ENCODE measurements around the gene GSK3A. TPM values are rescaled to one million over a fixed set of nuclear protein-coding genes. Genes with fewer than 3 reads are reported as not detected.

Gene GSK3A
- total and polyA plus RNA-seq, 9 of the 15 experiments (the other 6 are each of a cell fraction or from before 2014, with no cell fraction given): 0.62 to 90.7 (median 33.3) TPM

DNA sequence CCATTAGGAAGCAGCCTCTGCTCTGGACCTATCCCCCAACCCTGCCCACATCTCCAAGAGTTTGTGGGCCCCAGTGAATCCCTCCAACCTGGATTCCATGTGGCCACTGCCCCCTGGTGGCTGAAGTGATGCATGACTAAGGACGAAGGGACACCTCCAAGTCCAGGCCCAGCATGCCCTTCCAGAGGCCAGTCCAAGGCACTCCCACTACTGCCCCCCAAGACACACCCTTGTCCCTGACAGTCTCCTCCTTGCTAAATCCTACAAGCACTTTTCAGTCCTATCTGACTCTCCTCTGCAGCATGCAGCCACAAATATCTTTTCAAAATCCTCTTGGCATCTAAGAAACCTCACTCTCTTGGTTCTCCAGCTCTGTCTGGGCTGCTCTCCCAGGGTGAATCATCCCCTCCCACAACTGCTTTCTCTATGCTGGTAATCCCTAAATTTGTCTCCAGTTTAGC is 58.0 kb downstream of the GSK3A start (continued):
- TF ChIP-seq, protein P1, sequence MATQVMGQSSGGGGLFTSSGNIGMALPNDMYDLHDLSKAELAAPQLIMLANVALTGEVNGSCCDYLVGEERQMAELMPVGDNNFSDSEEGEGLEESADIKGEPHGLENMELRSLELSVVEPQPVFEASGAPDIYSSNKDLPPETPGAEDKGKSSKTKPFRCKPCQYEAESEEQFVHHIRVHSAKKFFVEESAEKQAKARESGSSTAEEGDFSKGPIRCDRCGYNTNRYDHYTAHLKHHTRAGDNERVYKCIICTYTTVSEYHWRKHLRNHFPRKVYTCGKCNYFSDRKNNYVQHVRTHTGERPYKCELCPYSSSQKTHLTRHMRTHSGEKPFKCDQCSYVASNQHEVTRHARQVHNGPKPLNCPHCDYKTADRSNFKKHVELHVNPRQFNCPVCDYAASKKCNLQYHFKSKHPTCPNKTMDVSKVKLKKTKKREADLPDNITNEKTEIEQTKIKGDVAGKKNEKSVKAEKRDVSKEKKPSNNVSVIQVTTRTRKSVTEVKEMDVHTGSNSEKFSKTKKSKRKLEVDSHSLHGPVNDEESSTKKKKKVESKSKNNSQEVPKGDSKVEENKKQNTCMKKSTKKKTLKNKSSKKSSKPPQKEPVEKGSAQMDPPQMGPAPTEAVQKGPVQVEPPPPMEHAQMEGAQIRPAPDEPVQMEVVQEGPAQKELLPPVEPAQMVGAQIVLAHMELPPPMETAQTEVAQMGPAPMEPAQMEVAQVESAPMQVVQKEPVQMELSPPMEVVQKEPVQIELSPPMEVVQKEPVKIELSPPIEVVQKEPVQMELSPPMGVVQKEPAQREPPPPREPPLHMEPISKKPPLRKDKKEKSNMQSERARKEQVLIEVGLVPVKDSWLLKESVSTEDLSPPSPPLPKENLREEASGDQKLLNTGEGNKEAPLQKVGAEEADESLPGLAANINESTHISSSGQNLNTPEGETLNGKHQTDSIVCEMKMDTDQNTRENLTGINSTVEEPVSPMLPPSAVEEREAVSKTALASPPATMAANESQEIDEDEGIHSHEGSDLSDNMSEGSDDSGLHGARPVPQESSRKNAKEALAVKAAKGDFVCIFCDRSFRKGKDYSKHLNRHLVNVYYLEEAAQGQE (IDR thresholded peaks at IDR 0.05; ENCODE audit: borderline replicate concordance): peak; percentile 71
- TF ChIP-seq, protein P1 (CRISPR knock-in tag; IDR thresholded peaks at IDR 0.05; ENCODE audit: low read depth): no peak
- no peak for TF ChIP-seq THRAP3 (IDR thresholded peaks at IDR 0.05; ENCODE audit: borderline replicate concordance)
- TF ChIP-seq RBM14 (IDR thresholded peaks at IDR 0.05; ENCODE audit: borderline replicate concordance, insufficient read depth, low read depth, low read length): no peak
- no peak for TF ChIP-seq POU5F1 (IDR thresholded peaks at IDR 0.05; ENCODE audit: borderline replicate concordance, low read depth, low read length, partially characterized antibody)
- TF ChIP-seq, protein P2, sequence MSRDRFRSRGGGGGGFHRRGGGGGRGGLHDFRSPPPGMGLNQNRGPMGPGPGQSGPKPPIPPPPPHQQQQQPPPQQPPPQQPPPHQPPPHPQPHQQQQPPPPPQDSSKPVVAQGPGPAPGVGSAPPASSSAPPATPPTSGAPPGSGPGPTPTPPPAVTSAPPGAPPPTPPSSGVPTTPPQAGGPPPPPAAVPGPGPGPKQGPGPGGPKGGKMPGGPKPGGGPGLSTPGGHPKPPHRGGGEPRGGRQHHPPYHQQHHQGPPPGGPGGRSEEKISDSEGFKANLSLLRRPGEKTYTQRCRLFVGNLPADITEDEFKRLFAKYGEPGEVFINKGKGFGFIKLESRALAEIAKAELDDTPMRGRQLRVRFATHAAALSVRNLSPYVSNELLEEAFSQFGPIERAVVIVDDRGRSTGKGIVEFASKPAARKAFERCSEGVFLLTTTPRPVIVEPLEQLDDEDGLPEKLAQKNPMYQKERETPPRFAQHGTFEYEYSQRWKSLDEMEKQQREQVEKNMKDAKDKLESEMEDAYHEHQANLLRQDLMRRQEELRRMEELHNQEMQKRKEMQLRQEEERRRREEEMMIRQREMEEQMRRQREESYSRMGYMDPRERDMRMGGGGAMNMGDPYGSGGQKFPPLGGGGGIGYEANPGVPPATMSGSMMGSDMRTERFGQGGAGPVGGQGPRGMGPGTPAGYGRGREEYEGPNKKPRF (IDR thresholded peaks at IDR 0.05; ENCODE audit: low read depth, low read length): no peak
- peak; percentile 59 for TF ChIP-seq CREM (IDR thresholded peaks at IDR 0.05; ENCODE audit: low read depth)
- TF ChIP-seq ZNF589 (CRISPR knock-in tag; IDR thresholded peaks at IDR 0.05; ENCODE audit: low read depth): no peak
- no peak for TF ChIP-seq SIRT6 (IDR thresholded peaks at IDR 0.05; ENCODE audit: low read depth, low read length)
- TF ChIP-seq ELF4 (CRISPR knock-in tag; IDR thresholded peaks at IDR 0.05): no peak
- TF ChIP-seq, protein P3, sequence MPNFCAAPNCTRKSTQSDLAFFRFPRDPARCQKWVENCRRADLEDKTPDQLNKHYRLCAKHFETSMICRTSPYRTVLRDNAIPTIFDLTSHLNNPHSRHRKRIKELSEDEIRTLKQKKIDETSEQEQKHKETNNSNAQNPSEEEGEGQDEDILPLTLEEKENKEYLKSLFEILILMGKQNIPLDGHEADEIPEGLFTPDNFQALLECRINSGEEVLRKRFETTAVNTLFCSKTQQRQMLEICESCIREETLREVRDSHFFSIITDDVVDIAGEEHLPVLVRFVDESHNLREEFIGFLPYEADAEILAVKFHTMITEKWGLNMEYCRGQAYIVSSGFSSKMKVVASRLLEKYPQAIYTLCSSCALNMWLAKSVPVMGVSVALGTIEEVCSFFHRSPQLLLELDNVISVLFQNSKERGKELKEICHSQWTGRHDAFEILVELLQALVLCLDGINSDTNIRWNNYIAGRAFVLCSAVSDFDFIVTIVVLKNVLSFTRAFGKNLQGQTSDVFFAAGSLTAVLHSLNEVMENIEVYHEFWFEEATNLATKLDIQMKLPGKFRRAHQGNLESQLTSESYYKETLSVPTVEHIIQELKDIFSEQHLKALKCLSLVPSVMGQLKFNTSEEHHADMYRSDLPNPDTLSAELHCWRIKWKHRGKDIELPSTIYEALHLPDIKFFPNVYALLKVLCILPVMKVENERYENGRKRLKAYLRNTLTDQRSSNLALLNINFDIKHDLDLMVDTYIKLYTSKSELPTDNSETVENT (CRISPR knock-in tag; IDR thresholded peaks at IDR 0.05): no peak
- no peak for TF ChIP-seq MXI1 (IDR thresholded peaks at IDR 0.05; ENCODE audit: low read depth, low read length)
- TF ChIP-seq, protein P4, sequence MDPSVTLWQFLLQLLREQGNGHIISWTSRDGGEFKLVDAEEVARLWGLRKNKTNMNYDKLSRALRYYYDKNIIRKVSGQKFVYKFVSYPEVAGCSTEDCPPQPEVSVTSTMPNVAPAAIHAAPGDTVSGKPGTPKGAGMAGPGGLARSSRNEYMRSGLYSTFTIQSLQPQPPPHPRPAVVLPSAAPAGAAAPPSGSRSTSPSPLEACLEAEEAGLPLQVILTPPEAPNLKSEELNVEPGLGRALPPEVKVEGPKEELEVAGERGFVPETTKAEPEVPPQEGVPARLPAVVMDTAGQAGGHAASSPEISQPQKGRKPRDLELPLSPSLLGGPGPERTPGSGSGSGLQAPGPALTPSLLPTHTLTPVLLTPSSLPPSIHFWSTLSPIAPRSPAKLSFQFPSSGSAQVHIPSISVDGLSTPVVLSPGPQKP (CRISPR knock-in tag; IDR thresholded peaks at IDR 0.05): no peak
- TF ChIP-seq TEAD1 (CRISPR knock-in tag; IDR thresholded peaks at IDR 0.05): 0 out of 4 replicates have a peak, but pooled peaks of 1 of the 2 experiments have one; percentile 42
- TF ChIP-seq BHLHE40 (IDR thresholded peaks at IDR 0.05; ENCODE audit: low read length): no peak
